Nephron (organoid): Measurements from ENCODE around the gene ADGRG1.

Experiments
- H3K27ac Mint-ChIP-seq, 3 experiments: 2 replicates each; pipeline ENCODE4 v1.8.0; 2020; ENCODE audit warnings: mixed read lengths in 3 of 3, mild to moderate bottlenecking in 2 of 3, moderate library complexity in 1 of 3
- H3K27me3 Mint-ChIP-seq: 2 replicates; pipeline ENCODE4 v1.8.0; 2021; ENCODE audit warnings: low read depth, mild to moderate bottlenecking, moderate library complexity, mixed read lengths
- H3K36me3 Mint-ChIP-seq: 2 replicates; pipeline ENCODE4 v1.8.0; 2020; ENCODE audit warnings: low read depth, mixed read lengths
- H3K4me1 Mint-ChIP-seq: 2 replicates; pipeline ENCODE4 v1.8.0; 2020; ENCODE audit warnings: mixed read lengths
- H3K4me3 Mint-ChIP-seq, 3 experiments: 2 replicates each; pipeline ENCODE4 v1.8.0; 2020; ENCODE audit warnings: mild to moderate bottlenecking in 3 of 3, mixed read lengths in 3 of 3, moderate library complexity in 2 of 3
- H3K9me3 Mint-ChIP-seq: 2 replicates; pipeline ENCODE4 v1.8.0; 2020; ENCODE audit warnings: mixed read lengths
- TF ChIP-seq, protein P1 (sequence below), 3 experiments: fragments of 200-600 bp; sonication (generic); IDR thresholded peaks; one replicate each; pipeline ENCODE4 v1.5.0; 2021; ENCODE audit warnings: antibody characterized with exemption in 3 of 3; ENCODE audit not compliant: unreplicated experiment in 3 of 3

Gene ADGRG1

GRCh38 chr16:57699481-57699880 is 71.1 kb downstream of the ADGRG1 start:
- Mint-ChIP-seq H3K36me3 (no peaks in the 10 kb centered on the region), H3K4me1 (peaks cover 16% of the 10 kb centered on the region), H3K27ac (no peak overlapping the region), H3K9me3 (no peaks in the 10 kb centered on the region), H3K4me3 (no peak overlapping the region), H3K27me3 (peaks cover 6% of the 10 kb centered on the region)
- TF ChIP-seq, protein P1, sequence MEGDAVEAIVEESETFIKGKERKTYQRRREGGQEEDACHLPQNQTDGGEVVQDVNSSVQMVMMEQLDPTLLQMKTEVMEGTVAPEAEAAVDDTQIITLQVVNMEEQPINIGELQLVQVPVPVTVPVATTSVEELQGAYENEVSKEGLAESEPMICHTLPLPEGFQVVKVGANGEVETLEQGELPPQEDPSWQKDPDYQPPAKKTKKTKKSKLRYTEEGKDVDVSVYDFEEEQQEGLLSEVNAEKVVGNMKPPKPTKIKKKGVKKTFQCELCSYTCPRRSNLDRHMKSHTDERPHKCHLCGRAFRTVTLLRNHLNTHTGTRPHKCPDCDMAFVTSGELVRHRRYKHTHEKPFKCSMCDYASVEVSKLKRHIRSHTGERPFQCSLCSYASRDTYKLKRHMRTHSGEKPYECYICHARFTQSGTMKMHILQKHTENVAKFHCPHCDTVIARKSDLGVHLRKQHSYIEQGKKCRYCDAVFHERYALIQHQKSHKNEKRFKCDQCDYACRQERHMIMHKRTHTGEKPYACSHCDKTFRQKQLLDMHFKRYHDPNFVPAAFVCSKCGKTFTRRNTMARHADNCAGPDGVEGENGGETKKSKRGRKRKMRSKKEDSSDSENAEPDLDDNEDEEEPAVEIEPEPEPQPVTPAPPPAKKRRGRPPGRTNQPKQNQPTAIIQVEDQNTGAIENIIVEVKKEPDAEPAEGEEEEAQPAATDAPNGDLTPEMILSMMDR (IDR thresholded peaks at IDR 0.05; ENCODE audit: unreplicated experiment in 3 of 3): no peak

DNA sequence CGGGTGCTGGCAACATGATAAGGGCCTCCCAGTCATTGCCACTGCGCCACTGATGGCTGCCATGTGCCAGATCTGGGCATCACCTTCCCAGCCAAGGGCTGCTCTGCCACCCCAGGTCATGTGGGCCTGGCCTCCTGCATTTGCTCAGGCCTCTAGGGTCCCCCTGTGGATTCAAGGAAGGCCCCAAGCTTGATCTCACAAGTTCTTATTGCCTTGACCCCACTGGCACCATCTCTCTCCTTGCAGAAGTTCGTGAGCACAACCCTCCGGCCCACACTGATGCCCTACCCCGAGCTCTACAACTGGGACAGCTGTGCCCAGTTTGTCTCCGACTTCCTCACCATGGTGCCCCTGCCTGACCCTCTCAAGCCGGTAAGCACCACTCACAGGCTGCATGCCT is 71.5 kb downstream of the ADGRG1 start:
- Mint-ChIP-seq H3K9me3 (no peaks in the 10 kb centered on the region), H3K36me3 (no peaks in the 10 kb centered on the region), H3K27ac (no peak overlapping the region), H3K27me3 (peaks cover 6% of the 10 kb centered on the region), H3K4me1 (peaks cover 16% of the 10 kb centered on the region), H3K4me3 (no peak overlapping the region)
- TF ChIP-seq, protein P1 (IDR thresholded peaks at IDR 0.05; ENCODE audit: unreplicated experiment in 3 of 3): no peak

DNA sequence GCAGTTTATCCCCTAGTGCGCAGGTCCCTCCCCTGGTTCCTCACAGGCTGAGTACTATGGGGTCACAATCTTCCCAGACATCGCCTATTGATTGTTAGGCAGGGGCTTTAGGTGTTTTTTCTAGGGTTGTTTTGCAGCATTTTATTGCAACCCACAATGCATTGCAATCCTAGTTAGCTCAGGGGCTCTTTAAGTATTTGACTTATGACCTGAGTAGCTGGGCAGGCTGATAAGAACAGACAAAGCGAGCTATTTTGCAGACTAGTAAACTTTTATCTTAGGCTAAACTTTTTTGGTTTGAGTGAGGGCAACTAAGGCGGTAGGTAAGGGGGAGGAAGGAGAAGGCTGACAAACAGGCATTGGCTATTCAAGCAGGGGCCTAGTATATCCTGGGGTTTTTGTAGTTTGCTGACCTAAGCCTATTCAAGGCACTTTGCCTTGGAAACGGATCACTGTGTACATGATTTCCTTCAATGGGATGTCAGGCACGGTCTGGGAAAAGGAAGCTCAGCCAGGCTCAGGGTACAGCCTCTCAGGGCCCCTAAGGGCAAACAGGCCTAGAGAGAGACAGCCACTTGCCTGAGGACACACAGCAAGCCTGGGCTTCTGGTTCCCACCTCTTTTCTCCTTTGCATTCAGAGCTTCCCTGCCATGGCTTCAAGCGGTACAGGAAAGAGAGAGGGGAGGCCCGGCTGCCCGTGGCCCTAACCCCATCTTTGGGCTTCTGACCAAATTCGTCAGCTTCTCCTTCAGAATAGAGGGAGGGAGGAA is 72.5 kb downstream of the ADGRG1 start:
- peaks cover 6% of the 10 kb centered on the region for H3K27me3 Mint-ChIP-seq
- peak overlapping the region; percentile 31 to 61 (median 38) for H3K27ac Mint-ChIP-seq
- TF ChIP-seq, protein P1 (IDR thresholded peaks at IDR 0.05; ENCODE audit: unreplicated experiment in 3 of 3): no peak
- H3K36me3 Mint-ChIP-seq: no peaks in the 10 kb centered on the region
- peaks cover 16% of the 10 kb centered on the region for H3K4me1 Mint-ChIP-seq
- no peaks in the 10 kb centered on the region for H3K9me3 Mint-ChIP-seq
- H3K4me3 Mint-ChIP-seq: no peak overlapping the region

- TF ChIP-seq, protein P1 (IDR thresholded peaks at IDR 0.05; ENCODE audit: unreplicated experiment in 3 of 3): no peak
- H3K9me3 Mint-ChIP-seq: peaks cover 2% of the 10 kb centered on the region
- no peak overlapping the region for H3K27ac Mint-ChIP-seq
- peaks cover 16% of the 10 kb centered on the region for H3K4me1 Mint-ChIP-seq
- peaks cover 8% of the 10 kb centered on the region for H3K27me3 Mint-ChIP-seq
- no peaks in the 10 kb centered on the region for H3K36me3 Mint-ChIP-seq
- H3K4me3 Mint-ChIP-seq: no peak overlapping the region
Observed at GRCh38 chr16:57701759-57702371, 73.4 kb downstream of the ADGRG1 start.

DNA sequence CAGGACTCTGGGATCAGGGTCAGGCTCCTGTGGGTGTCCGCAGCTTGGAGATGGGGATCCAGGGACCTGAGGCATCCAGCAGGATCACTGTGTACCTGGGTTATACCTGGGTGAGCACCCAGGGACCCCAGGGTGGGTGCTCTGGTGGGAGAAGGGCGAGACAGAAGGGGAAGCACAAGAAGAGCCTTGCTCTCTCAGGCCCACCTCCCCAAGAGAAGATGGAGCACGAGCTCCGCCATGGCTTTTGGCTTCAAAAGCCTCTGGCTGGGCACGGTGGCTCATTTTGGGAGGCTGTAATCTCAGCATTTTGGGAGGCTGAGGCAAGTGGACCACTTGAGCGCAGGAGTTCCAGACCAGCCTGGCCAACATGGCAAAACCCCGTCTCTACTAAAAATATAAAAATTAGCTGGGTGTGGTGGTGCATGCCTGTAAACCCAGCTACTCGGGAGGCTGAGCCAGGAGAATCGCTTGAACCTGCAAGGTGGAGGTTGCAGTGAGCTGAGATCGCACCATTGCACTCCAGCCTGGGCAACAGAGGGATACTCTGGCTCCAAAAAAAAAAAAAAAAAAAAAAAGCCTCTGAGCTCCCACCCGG is 75.1 kb downstream of the ADGRG1 start:
- no peaks in the 10 kb centered on the region for H3K36me3 Mint-ChIP-seq
- TF ChIP-seq, protein P1 (IDR thresholded peaks at IDR 0.05; ENCODE audit: unreplicated experiment in 3 of 3): no peak
- no peak overlapping the region for H3K4me3 Mint-ChIP-seq
- H3K4me1 Mint-ChIP-seq: peaks cover 16% of the 10 kb centered on the region
- peak overlapping the region in 1 of 3 experiments; percentile 84 for H3K27ac Mint-ChIP-seq
- peaks cover 4% of the 10 kb centered on the region for H3K9me3 Mint-ChIP-seq
- H3K27me3 Mint-ChIP-seq: peaks cover 9% of the 10 kb centered on the region
